GM10248 (cell line): ENCODE results near the gene RPS6KL1.

ENCODE experiments used
- CTCF ChIA-PET: fragments of 300-600 bp; sonication (Branson Sonifier 250); formaldehyde crosslinking; extraction: SDS; loops from one replicate; lab custom pipeline; 2021; ENCODE audit warnings: antibody characterized with exemption; lab: Yijun Ruan, JAX
- POLR2A ChIA-PET: fragments of 350-650 bp; sonication (Branson Sonifier 250); formaldehyde crosslinking; extraction: SDS; loops from one replicate; lab custom pipeline; 2020; ENCODE audit warnings: antibody characterized with exemption; lab: Yijun Ruan, JAX
- DNase-seq: peaks from one replicate; pipeline ENCODE4 v3.0.0; 2012; ENCODE audit errors: extremely low spot score
- TF ChIP-seq, protein P1 (sequence below): IDR thresholded peaks from 2 replicates; pipeline ENCODE4 v1.5.1; 2012; ENCODE audit warnings: mild to moderate bottlenecking, low read depth; ENCODE audit errors: extremely low read depth, missing control alignments, control extremely low read depth

RPS6KL1 gene

DNA sequence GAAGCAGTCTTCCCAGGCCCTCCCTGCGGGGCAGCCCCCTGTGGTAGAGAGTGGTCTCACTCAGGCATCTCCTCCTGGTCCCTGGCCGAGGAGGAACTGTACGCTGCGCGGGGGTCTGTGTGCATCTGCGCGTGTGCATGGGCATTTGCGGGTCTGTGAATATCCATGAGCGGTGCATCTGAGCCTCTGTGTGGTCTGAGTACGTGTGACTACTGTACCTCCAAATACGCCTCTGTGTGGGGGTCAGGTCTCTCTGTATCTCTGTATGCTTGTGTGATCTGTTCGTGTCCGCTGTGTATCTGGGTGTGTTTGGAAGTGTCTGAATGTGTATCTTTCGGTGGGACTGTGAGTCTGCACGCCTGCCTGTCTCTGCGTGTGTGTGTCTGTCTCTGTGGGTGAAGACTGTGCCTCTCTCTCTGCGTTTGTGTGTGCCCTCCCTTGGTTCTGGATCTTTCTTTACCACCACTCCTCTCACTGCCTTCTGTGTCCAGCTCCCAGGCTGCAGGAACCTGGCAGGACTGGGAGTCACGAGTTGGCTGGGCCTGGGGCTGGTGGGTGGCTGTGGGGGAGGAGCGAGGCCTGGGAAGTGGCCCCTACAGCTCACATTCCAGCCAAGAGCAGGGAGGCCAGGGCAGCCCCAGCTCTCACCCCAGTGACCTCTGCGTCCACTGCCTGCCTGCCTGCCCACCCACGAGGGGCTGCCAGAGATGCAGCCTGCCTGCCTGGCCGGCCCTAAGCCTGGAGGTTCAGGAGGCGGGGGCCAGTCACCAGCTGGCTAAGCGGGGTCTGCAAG lies 33.4 kb upstream of the RPS6KL1 start:
- TF ChIP-seq, protein P1, sequence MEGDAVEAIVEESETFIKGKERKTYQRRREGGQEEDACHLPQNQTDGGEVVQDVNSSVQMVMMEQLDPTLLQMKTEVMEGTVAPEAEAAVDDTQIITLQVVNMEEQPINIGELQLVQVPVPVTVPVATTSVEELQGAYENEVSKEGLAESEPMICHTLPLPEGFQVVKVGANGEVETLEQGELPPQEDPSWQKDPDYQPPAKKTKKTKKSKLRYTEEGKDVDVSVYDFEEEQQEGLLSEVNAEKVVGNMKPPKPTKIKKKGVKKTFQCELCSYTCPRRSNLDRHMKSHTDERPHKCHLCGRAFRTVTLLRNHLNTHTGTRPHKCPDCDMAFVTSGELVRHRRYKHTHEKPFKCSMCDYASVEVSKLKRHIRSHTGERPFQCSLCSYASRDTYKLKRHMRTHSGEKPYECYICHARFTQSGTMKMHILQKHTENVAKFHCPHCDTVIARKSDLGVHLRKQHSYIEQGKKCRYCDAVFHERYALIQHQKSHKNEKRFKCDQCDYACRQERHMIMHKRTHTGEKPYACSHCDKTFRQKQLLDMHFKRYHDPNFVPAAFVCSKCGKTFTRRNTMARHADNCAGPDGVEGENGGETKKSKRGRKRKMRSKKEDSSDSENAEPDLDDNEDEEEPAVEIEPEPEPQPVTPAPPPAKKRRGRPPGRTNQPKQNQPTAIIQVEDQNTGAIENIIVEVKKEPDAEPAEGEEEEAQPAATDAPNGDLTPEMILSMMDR: no peak
- POLR2A ChIA-PET: no interaction called here
- CTCF ChIA-PET: interaction anchor here (1.1 to 2.0 kb wide), 3 partner anchors 11 to 51 kb away, joined by 3 to 9 read pairs (median 4); no protein-coding TSS in a partner anchor
- DNase-seq: no peak

DNA sequence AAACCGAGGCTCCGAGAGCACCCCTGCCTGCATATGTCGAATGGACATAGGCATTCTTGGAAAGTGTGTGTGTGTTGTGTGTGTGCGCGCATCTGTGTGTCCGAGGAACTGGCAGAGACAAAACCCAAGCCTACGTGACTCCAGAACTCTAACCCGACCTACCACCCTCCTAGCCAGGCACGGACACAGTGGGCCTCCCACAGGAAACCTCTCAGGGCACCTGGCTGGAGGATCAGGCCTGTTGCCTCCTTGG lies 32.9 kb upstream of the RPS6KL1 start:
- TF ChIP-seq, protein P1: no peak
- POLR2A ChIA-PET: no interaction called here
- no peak for DNase-seq
- CTCF ChIA-PET: interaction anchor here (0.9 to 2.9 kb wide), 3 partner anchors 9 to 24 kb away, joined by 3 to 18 read pairs (median 3); no protein-coding TSS in a partner anchor

DNA sequence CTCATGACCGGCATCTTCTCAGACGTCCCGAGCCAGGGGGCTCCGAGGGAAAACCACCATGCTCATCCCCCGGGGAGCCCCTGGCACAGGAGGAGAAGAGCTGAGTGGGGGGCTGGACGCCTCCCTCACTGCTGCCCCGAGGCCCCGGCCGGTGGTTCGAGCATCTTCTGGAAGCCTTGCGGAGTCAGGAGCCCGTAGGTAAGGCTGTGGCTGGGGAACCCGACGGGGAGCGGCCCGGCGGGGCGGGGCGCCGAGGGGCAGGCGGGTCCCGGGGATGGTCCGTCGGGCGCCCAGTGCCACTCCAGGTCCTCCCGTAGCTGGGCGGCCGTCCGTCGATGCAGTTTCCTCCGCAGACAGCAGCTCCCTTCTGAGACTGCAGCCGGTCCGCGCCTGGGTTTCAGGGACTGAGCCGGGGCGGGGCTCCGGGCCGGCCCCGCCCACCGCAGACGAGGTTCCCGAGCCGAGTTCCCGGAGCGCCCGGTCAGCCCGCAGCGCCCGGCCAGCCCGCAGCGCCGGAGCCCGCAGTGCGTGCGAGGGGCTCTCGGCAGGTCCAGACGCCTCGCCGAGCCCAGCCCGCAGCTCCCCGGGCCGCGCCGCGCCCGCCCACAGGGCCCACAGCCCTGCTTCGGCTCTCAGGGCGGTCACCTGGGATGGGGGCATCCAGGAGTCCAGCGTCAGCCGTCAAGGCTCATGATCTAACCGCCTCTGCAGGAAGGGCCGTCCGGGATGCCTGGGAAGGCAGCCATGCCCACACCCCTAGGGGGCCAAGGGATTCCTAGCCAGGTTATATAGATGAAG lies 32.4 kb upstream of the RPS6KL1 start, which contains the start of gene PGF:
Gene PGF (minus strand): TSS at position 369 of the 798 bp plus-strand sequence. CDS start 355 bp downstream, at position 14.
- peak; percentile 65 for DNase-seq
- ChIA-PET POLR2A (interaction anchor here (0.6 kb wide), 2 partner anchors 66 to 266 kb away, joined by 6 to 9 read pairs; no protein-coding TSS in a partner anchor), CTCF (interaction anchor here (0.9 to 2.9 kb wide), 6 partner anchors 9 to 128 kb away, joined by 3 to 18 read pairs (median 3); no protein-coding TSS in a partner anchor)
- TF ChIP-seq, protein P1: no peak

DNA sequence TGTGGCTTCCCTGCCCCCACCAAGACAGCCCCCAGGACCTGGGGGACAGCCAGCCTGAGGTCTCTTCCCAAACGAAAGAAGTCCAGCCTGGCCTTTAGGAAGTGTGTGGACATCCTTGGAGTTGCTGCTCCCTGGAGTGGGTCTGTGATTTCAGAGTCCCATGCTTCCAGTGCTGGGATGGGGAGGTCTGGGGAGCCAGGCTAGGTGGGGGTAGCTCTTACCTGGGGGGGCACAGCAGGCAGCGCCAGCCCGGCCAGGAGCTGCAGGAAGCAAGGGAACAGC lies 31.8 kb upstream of the RPS6KL1 start:
- DNase-seq: no peak
- POLR2A ChIA-PET: interaction anchor here (0.6 kb wide), 2 partner anchors 65 to 266 kb away, joined by 6 to 9 read pairs; no protein-coding TSS in a partner anchor
- TF ChIP-seq, protein P1: no peak
- CTCF ChIA-PET: interaction anchor here (0.9 to 2.9 kb wide), 6 partner anchors 9 to 128 kb away, joined by 3 to 18 read pairs (median 3); no protein-coding TSS in a partner anchor

DNA sequence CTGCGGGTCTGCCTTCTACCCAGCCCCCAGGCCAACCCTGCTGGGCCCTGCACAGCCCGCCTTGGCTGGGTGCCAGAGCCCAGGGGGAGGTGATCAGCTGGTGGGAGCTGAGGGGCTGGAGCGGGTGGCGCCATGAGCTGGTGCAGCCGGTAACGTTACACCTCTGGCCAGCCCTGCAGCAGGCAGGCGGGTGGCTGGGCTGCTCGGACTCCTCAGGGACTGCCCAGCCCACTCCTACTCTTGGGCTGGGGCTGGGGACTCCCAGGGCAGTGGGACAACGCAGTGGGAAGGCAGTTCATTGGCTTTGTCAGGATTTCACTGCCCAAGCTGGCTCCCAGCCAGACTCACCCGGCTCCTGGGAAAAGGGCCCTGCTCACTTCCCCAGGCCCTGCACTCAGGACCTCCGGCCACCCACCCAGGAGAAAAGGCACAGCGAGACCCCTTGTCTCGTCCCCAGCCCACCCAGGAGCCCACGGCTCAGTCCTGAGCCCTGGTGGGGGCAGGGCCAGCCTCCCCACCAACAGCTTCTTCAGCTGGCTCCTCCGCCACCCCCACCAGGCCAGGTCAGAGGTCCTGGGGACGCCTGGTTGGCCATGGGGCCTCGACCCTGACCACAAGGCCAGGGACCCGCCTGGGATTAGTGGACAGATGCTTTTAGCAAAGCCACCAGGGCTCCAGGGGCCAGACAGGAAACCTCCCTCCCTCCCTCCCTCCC lies 31.3 kb upstream of the RPS6KL1 start:
- no peak for DNase-seq
- TF ChIP-seq, protein P1: no peak
- CTCF ChIA-PET: interaction anchor here (1.0 to 2.9 kb wide), 8 partner anchors 9 to 129 kb away, joined by 3 to 18 read pairs (median 3); partner anchors contain the start of gene RPS6KL1
- POLR2A ChIA-PET: interaction anchor here (0.6 kb wide), 1 partner anchor 65 kb away, joined by 6 read pairs; no protein-coding TSS in a partner anchor
